HepG2 (cell line): ENCODE data around the gene FAM3B.

Experiments used
- CTCF ChIP-seq: sonication (generic); formaldehyde crosslinking; IDR thresholded peaks from 2 replicates; pipeline ENCODE4 v1.5.0; 2020; ENCODE audit warnings: mild to moderate bottlenecking, missing genetic modification reagents, moderate library complexity
- RAD21 ChIP-seq: fragments of 450-650 bp; formaldehyde crosslinking; IDR thresholded peaks from 2 replicates; pipeline ENCODE4 v1.5.0; 2020; ENCODE audit warnings: mild to moderate bottlenecking
- ZNF12 ChIP-seq: sonication (generic); formaldehyde crosslinking; IDR thresholded peaks from 2 replicates; pipeline ENCODE4 v1.5.0; 2020; ENCODE audit warnings: missing genetic modification reagents

- TF ChIP-seq ZNF12 (no peak), CTCF (CRISPR knock-in tag) (no peak), RAD21 (CRISPR knock-in tag) (no peak)
Measured at GRCh38 chr21:41357546-41357945, 40.9 kb downstream of the FAM3B start.
